H4 (cell line): Measurements from ENCODE around the gene PAX2. TPM values are rescaled to one million over a fixed set of nuclear protein-coding genes. Genes with fewer than 3 reads are reported as not detected.
"Not testable (repeated sequence)": the region's sequence is repeated elsewhere in the genome, so short reads cannot be mapped to it uniquely, and the experiment has no call there.

Experiments used
- DNase-seq: peaks from one replicate; pipeline ENCODE4 v3.0.0-alpha.2; 2015; ENCODE audit warnings: low spot score
- total RNA-seq: library from RNA; depleted of rRNA; stranded (reverse); fragments of >200 nt; shearing (Covaris generic); gene quantifications from 2 replicates; pipeline ENCODE4 v1.2.3, GENCODE V29; 2014; rRNA removed

PAX2 gene
- not detected in 2 replicates for total RNA-seq

- DNase-seq, result peak; percentile 59
Measured at GRCh38 chr10:100744987-100745881, at the start of gene PAX2. PAX2 (plus strand) TSS chr10:100745582; CDS start chr10:100746261, 679 bp downstream.

- no peak for DNase-seq
Measured at GRCh38 chr10:100696477-100696901, 48.9 kb upstream of the PAX2 start.

GRCh38 chr10:100697070-100697469 is 48.3 kb upstream of the PAX2 start:
- peak; percentile 50 for DNase-seq

GRCh38 chr10:100697631-100698030 is 47.8 kb upstream of the PAX2 start:
- no peak for DNase-seq

- DNase-seq, result not testable (repeated sequence)
Measured at GRCh38 chr10:100701704-100702103, 43.7 kb upstream of the PAX2 start.

GRCh38 chr10:100705139-100705538 is 40.2 kb upstream of the PAX2 start:
- no peak for DNase-seq

- no peak for DNase-seq
Measured at GRCh38 chr10:100707261-100707848, 38.0 kb upstream of the PAX2 start.

- DNase-seq, result no peak
Measured at GRCh38 chr10:100709146-100710082, 36.0 kb upstream of the PAX2 start.

- DNase-seq, result no peak
Measured at GRCh38 chr10:100710151-100710871, 35.1 kb upstream of the PAX2 start.

GRCh38 chr10:100713049-100713858 is 32.1 kb upstream of the PAX2 start:
- DNase-seq, result no peak

- no peak for DNase-seq
Measured at GRCh38 chr10:100713859-100714565, 31.4 kb upstream of the PAX2 start.

GRCh38 chr10:100714566-100714950 is 30.8 kb upstream of the PAX2 start:
- DNase-seq, result no peak

- DNase-seq, result no peak
Measured at GRCh38 chr10:100715101-100715444, 30.3 kb upstream of the PAX2 start.

- DNase-seq, result no peak
Measured at GRCh38 chr10:100715445-100716385, 29.7 kb upstream of the PAX2 start.

- no peak for DNase-seq
Measured at GRCh38 chr10:100717166-100717565, 28.2 kb upstream of the PAX2 start.

GRCh38 chr10:100718197-100718742 is 27.1 kb upstream of the PAX2 start:
- DNase-seq, result no peak

- no peak for DNase-seq
Measured at GRCh38 chr10:100723180-100723579, 22.2 kb upstream of the PAX2 start.

GRCh38 chr10:100723770-100724530 is 21.4 kb upstream of the PAX2 start:
- DNase-seq, result no peak
